ENCODE measurements around the gene CST9. TPM values are rescaled to one million over a fixed set of nuclear protein-coding genes. Genes with fewer than 3 reads are reported as not detected.
A peak's percentile ranks its signal among the peaks of the same experiment; 100 is the strongest.

The CST9 gene
- total and polyA plus RNA-seq, 2 of the 13 experiments (the other 11 are each of a cell fraction or from before 2014, with no cell fraction given), result 0.07 TPM; not detected in 1

DNA sequence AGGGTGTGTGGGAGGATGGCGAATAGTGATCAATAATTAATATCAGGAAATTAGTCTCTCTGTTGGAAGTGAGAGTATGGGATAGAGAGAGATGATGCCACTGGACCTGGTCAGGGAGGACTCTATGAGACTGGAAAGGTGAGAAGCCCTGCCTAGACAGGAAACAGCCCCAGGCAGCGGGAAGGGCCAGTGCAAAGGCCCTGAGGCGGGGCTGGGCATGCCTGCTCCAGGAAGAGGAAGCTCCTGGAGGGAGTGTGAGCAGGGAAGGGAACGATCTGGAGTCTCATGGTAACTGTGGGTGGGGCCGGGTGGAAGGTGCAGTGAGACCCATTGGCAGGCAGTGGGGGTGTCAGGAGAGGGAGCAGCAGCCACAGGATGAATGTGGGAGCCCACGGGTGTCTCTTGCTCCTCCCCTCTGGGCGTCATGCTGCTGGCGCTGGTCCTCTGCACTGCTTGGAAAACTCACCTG is 33.8 kb upstream of the CST9 start (continued):
- TF ChIP-seq, protein P1, sequence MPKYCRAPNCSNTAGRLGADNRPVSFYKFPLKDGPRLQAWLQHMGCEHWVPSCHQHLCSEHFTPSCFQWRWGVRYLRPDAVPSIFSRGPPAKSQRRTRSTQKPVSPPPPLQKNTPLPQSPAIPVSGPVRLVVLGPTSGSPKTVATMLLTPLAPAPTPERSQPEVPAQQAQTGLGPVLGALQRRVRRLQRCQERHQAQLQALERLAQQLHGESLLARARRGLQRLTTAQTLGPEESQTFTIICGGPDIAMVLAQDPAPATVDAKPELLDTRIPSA (CRISPR knock-in tag; IDR thresholded peaks at IDR 0.05; ENCODE audit: borderline replicate concordance), result no peak
- TF ChIP-seq, protein P2, sequence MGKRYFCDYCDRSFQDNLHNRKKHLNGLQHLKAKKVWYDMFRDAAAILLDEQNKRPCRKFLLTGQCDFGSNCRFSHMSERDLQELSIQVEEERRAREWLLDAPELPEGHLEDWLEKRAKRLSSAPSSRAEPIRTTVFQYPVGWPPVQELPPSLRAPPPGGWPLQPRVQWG (CRISPR knock-in tag; IDR thresholded peaks at IDR 0.05; ENCODE audit: borderline replicate concordance, low read depth), result no peak
- no peak for TF ChIP-seq KDM5A (IDR thresholded peaks at IDR 0.05; ENCODE audit: borderline replicate concordance, low read length)
- no peak for TF ChIP-seq MTF1 (CRISPR knock-in tag; IDR thresholded peaks at IDR 0.05)
- no peak for TF ChIP-seq ZNF670 (CRISPR knock-in tag; IDR thresholded peaks at IDR 0.05; ENCODE audit: borderline replicate concordance)
- 0 out of 2 replicates have a peak, but pooled peaks have one; percentile 35 for TF ChIP-seq KLF11 (CRISPR knock-in tag; IDR thresholded peaks at IDR 0.05)
- no peak for TF ChIP-seq ATF1 (CRISPR knock-in tag; IDR thresholded peaks at IDR 0.05)
- TF ChIP-seq, protein P3, sequence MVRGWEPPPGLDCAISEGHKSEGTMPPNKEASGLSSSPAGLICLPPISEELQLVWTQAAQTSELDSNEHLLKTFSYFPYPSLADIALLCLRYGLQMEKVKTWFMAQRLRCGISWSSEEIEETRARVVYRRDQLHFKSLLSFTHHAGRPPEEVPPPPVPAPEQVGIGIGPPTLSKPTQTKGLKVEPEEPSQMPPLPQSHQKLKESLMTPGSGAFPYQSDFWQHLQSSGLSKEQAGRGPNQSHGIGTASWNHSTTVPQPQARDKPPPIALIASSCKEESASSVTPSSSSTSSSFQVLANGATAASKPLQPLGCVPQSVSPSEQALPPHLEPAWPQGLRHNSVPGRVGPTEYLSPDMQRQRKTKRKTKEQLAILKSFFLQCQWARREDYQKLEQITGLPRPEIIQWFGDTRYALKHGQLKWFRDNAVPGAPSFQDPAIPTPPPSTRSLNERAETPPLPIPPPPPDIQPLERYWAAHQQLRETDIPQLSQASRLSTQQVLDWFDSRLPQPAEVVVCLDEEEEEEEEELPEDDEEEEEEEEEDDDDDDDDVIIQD (CRISPR knock-in tag; IDR thresholded peaks at IDR 0.05; ENCODE audit: low read depth), result no peak
- TF ChIP-seq ATM (IDR thresholded peaks at IDR 0.05; ENCODE audit: borderline replicate concordance), result no peak
- TF ChIP-seq SALL1 (CRISPR knock-in tag; IDR thresholded peaks at IDR 0.05), result peak; percentile 28; the same call in 1 of the 2 replicates
- TF ChIP-seq, protein P4, sequence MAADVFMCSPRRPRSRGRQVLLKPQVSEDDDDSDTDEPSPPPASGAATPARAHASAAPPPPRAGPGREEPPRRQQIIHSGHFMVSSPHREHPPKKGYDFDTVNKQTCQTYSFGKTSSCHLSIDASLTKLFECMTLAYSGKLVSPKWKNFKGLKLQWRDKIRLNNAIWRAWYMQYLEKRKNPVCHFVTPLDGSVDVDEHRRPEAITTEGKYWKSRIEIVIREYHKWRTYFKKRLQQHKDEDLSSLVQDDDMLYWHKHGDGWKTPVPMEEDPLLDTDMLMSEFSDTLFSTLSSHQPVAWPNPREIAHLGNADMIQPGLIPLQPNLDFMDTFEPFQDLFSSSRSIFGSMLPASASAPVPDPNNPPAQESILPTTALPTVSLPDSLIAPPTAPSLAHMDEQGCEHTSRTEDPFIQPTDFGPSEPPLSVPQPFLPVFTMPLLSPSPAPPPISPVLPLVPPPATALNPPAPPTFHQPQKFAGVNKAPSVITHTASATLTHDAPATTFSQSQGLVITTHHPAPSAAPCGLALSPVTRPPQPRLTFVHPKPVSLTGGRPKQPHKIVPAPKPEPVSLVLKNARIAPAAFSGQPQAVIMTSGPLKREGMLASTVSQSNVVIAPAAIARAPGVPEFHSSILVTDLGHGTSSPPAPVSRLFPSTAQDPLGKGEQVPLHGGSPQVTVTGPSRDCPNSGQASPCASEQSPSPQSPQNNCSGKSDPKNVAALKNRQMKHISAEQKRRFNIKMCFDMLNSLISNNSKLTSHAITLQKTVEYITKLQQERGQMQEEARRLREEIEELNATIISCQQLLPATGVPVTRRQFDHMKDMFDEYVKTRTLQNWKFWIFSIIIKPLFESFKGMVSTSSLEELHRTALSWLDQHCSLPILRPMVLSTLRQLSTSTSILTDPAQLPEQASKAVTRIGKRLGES (CRISPR knock-in tag; IDR thresholded peaks at IDR 0.05; ENCODE audit: borderline replicate concordance), result no peak
- TF ChIP-seq, protein P5, sequence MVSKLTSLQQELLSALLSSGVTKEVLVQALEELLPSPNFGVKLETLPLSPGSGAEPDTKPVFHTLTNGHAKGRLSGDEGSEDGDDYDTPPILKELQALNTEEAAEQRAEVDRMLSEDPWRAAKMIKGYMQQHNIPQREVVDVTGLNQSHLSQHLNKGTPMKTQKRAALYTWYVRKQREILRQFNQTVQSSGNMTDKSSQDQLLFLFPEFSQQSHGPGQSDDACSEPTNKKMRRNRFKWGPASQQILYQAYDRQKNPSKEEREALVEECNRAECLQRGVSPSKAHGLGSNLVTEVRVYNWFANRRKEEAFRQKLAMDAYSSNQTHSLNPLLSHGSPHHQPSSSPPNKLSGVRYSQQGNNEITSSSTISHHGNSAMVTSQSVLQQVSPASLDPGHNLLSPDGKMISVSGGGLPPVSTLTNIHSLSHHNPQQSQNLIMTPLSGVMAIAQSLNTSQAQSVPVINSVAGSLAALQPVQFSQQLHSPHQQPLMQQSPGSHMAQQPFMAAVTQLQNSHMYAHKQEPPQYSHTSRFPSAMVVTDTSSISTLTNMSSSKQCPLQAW (CRISPR knock-in tag; IDR thresholded peaks at IDR 0.05), result peak; percentile 4; the same call in 1 of the 2 replicates
- TF ChIP-seq, protein P6, sequence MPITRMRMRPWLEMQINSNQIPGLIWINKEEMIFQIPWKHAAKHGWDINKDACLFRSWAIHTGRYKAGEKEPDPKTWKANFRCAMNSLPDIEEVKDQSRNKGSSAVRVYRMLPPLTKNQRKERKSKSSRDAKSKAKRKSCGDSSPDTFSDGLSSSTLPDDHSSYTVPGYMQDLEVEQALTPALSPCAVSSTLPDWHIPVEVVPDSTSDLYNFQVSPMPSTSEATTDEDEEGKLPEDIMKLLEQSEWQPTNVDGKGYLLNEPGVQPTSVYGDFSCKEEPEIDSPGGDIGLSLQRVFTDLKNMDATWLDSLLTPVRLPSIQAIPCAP (CRISPR knock-in tag; IDR thresholded peaks at IDR 0.05; ENCODE audit: low read depth), result no peak
- TF ChIP-seq, protein P7, sequence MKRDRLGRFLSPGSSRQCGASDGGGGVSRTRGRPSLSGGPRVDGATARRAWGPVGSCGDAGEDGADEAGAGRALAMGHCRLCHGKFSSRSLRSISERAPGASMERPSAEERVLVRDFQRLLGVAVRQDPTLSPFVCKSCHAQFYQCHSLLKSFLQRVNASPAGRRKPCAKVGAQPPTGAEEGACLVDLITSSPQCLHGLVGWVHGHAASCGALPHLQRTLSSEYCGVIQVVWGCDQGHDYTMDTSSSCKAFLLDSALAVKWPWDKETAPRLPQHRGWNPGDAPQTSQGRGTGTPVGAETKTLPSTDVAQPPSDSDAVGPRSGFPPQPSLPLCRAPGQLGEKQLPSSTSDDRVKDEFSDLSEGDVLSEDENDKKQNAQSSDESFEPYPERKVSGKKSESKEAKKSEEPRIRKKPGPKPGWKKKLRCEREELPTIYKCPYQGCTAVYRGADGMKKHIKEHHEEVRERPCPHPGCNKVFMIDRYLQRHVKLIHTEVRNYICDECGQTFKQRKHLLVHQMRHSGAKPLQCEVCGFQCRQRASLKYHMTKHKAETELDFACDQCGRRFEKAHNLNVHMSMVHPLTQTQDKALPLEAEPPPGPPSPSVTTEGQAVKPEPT (CRISPR knock-in tag; IDR thresholded peaks at IDR 0.05; ENCODE audit: low read depth), result no peak
- TF ChIP-seq, protein P8, sequence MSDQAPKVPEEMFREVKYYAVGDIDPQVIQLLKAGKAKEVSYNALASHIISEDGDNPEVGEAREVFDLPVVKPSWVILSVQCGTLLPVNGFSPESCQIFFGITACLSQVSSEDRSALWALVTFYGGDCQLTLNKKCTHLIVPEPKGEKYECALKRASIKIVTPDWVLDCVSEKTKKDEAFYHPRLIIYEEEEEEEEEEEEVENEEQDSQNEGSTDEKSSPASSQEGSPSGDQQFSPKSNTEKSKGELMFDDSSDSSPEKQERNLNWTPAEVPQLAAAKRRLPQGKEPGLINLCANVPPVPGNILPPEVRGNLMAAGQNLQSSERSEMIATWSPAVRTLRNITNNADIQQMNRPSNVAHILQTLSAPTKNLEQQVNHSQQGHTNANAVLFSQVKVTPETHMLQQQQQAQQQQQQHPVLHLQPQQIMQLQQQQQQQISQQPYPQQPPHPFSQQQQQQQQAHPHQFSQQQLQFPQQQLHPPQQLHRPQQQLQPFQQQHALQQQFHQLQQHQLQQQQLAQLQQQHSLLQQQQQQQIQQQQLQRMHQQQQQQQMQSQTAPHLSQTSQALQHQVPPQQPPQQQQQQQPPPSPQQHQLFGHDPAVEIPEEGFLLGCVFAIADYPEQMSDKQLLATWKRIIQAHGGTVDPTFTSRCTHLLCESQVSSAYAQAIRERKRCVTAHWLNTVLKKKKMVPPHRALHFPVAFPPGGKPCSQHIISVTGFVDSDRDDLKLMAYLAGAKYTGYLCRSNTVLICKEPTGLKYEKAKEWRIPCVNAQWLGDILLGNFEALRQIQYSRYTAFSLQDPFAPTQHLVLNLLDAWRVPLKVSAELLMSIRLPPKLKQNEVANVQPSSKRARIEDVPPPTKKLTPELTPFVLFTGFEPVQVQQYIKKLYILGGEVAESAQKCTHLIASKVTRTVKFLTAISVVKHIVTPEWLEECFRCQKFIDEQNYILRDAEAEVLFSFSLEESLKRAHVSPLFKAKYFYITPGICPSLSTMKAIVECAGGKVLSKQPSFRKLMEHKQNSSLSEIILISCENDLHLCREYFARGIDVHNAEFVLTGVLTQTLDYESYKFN (CRISPR knock-in tag; conservative IDR thresholded peaks at IDR 0.05), result no peak

Data from HepG2 (cell line).